HG03108 (cell line): Measurements from ENCODE around the gene C2CD3.
"Not testable (repeated sequence)": the region's sequence is repeated elsewhere in the genome, so short reads cannot be mapped to it uniquely, and the experiment has no call there.

Experiments
- ATAC-seq: cut with Tn5 transposase; IDR thresholded peaks from one replicate; pipeline ENCODE4 v1.9.1; 2021; ENCODE audit warnings: moderate library complexity; ENCODE audit not compliant: unreplicated experiment

Gene C2CD3

DNA sequence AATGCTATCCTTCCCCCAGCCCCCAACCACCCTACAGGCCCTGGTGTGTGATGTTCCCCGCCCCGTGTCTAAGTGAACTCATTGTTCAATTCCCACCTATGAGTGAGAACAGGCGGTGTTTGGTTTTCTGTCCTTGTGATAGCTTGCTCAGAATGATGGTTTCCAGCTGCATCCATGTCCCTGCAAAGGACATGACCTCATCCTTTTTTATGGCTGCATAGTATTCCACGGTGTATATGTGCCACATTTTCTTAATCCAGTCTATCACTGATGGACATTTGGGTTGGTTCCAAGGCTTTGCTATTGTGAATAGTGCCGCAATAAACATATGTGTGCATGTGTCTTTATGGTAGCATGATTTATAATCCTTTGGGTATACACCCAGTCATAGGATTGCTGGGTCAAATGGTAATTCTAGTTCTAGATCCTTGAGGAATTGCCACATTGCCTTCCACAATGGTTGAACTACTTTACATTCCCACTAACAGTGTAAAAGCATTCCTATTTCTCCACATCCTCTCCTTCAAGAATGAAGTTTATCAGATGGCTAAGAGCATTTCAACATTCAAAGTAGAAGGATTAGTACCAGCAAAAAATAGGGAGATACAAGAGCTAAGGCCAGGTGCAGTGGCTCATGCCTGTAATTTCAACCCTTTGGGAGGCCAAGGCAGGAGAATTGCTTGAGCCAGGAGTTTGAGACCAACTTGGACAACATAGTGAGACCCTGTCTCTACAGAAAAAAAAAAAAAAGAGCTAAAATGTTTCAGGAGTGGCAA is 50.4 kb downstream of the C2CD3 start:
- ATAC-seq: not testable (repeated sequence)

DNA sequence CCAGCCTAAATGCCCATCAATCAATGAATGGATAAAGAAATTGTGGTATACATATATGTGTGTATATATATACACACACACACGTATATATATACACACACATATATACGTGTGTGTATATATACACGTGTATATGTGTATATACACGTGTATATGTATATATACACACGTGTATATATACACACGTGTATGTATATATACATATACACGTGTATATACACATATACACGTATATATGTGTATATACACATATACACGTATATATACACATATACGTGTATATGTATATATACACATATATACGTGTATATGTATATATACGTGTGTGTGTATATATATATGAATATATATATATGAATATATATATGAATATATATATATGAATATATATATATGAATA is 54.1 kb downstream of the C2CD3 start:
- ATAC-seq: no peak

DNA sequence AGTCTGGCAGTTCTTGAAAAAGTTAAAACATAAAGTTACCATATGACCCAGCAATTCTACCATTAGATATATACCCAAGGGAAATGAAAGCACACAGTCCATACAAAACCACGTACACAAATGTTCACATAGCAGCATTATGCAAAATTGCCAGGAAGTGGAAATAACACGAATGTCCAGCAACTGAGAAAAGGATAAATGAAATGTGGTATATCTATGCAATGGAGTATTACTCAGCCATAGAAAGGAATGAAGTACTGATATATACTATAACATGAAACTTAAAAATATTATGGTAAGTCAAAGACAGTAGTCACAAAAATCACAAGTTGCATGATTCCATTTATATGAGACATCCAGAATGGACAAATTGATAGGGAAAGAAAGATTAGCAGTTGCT is 57.9 kb downstream of the C2CD3 start:
- no peak for ATAC-seq

DNA sequence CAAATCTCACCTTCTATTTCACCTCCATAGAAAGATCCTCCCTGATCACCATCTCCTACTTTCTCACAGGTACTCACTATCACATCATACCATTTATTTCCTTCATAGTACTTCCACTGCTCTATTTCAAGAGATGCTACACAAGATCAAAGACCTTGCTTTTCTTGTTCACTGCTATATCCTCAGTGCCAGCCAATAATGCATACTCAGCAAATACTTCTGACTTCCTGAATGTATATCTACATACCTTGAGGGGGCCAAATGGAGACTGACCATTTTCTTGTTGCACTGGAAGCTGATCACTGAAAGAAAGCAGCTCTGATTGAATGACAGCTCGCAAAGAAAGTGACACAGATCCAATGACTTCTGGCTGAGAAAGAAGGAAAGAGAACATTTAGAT is 64.7 kb downstream of the C2CD3 start:
- no peak for ATAC-seq

DNA sequence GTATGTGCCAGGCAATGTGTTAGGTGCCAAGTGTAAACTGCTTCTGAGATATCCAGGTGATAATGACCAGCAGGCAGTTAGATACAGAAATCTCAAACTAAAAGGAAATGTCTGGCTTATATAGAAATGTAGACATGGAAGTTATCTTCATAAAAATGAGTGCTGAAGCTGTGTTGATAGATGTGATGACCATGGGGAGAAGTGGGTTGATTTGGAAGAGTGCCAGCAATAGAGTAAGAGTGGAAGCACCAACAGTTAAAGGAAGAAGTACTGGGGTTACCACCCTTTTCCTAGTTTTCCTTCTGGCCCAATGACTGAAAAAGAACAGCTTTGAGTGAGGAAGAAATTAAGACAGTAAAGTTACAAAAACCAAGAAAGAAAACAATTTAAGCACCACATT is 68.5 kb downstream of the C2CD3 start:
- no peak for ATAC-seq

DNA sequence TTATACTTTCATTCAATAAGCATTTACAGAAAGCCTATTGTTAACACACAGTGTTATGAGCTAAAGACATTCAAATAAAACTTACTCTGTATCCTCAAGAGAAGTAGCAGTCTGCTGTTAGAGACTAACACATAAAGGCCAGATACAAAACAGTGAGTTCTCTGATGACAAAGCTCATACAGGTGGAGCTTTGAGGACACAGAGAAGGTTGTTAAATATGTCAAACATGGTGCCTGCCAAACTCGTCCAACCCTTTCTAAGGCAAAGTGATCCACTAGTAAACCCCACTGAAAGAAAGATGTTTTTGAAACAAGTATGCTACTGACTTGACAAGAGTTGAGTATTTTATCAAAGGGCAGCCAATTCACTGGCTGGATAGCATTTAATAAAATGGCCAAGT is 70.1 kb downstream of the C2CD3 start:
- no peak for ATAC-seq

DNA sequence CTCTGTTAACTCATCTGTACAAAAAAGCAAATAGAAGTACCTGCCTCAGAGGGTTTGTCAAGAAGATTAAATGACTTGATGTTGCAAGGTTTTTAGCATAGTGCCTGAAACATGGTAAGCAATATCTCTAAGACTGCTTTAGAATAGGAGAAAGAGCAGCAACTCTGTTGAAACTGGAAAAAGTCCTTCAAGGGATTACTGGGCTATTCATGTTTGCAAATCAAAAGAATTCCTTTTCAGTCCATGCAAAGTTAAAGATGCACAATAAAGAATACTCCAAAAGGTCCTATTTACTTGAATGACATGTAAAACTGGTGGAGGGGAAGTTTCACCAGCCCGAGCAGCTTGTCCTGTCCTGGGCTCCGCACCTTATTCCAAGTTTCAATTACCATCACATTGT is 70.6 kb downstream of the C2CD3 start:
- no peak for ATAC-seq

DNA sequence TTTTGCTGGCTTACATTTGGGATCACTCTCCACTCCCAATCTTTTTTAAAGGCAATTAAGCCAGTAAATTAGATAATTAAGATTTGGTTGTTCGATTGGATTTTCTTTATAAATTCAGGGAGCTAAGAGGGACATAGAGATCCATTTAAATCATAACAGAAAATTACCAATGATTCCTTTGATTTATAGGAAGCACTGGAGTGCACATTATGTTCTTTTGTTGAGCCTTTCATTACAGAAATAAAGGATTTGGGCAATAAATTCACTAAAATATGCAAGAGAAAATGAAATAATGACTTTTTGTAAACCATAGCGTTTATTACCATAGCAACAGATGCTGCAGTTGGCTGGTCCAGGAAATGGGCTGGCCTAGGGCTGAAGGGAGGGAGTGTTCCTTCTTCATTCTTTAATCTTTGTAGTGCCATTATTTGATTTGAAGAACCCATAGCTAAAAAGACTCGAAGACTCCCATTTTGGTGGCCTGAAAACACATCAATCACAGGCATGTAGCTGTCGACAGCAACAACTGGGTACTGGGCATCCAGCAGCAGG is 73.0 kb downstream of the C2CD3 start:
- ATAC-seq: no peak

DNA sequence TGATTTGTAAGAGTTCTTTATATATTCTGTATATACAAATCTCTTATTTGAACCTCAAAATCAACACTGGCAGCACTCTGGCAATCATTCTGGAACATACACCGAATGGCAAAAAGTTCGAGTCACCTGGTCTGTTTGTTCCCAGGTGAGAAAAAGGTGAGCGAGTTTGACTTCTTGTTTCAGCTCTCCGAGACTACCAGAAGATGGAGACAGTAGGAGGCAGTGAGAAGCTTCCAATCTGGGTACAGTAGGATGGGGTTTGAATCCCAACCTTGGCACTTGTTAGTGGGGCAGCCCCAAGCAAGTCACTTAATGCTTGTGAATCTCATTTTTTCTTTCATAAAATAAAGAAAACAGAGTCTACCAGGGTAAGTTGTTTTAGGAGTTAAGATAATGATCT is 76.4 kb downstream of the C2CD3 start:
- no peak for ATAC-seq

DNA sequence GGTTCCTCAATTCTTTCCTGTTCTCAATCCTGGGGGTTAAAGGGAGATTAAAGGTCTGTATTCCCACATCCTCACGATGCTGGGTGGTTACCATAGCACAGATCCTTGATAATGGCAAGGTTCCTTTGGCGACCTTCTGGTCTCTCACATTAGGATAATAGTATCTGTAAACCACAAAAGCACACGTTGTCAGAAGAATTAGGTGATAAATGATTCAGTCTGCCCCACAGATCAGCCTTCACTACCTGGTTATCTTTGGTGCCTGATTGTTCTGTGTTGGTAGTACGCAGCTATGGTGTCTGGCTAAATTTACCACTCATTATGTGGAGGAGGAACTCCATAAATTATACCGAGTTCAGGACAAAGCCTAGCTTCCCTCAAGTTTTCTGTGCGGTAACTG is 78.4 kb downstream of the C2CD3 start:
- no peak for ATAC-seq

DNA sequence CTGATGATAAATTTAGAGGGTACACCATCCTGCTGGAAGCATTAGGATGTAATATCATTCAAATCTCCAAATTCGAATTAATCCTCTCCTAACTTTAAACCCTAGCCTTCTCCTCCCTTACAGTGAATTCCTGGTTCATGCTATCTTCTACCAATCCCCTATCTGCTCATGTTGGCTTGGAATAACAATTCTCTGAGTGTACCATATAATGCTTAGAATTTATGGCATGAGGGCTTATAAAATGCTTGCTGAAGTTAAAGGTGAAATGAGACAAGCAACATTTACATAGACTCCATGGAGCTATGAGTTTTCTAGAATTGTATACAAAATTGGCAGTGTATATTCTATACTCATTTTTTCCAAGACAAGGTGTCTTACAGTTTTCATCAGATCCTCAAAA is 79.3 kb downstream of the C2CD3 start:
- ATAC-seq: no peak

DNA sequence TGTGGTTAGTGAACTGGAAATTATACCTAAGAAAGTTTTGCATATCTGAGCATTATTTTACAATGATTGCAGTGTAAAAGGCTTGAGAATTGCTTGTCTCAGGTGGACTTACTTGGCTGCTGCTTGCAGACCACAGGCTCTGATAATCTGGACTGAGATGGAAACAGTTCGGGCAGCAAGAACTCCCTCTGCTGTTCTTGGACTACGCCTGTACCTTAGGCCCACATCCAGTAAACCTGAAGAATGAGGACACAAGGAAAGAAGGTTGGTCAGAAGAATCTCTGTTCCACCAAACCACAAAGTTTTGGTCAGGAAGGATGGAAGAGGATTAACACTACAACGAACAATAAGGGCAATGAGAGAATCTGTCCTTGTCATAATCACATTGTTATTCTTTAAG is 80.1 kb downstream of the C2CD3 start:
- ATAC-seq: no peak

DNA sequence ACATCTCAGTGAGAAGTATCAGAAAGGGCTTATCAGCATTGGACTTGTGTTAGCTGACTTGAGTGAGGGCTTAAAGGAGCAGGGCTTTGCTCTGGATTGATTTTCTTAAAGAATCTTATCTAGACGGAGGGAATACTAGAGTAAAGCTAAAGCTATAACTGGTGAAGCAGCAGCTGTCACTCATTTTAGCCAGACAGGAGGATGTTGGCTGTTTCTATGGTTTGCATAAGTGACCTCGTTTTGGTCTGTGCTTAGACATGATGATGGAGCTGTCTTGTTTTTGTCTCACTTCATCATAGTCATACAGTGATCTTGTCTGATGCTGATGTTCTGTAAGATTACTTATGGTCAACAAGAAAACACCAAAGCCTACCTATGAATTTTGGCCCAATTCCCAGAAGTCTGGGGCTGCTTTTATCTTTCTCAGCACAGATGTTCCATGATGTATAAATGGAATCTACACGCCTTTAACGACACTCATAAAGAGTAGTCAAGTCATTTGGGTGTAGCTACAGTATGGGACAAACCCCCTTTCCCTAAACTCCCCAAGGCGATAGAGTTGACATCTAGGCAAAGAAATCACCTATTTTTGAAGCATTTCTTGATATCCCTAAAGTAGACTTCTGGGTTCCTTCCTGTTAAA is 84.4 kb downstream of the C2CD3 start:
- no peak for ATAC-seq

DNA sequence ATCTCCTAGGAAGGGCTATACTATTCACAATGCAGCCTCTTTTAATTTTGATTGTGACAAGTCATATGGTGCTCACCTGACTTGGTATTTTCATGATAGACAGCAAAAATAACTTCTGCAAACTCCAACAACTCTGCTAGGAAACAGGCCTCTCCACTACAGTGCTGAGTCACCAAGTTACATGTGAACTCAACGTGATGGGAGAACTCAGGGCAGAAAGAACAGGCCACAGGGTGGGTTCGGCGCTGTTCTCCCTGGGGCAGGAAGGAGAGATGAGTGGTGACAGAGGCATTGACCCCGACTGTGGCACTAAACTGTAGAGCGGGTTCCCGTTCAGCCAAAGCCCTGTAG is 85.3 kb downstream of the C2CD3 start:
- no peak for ATAC-seq

DNA sequence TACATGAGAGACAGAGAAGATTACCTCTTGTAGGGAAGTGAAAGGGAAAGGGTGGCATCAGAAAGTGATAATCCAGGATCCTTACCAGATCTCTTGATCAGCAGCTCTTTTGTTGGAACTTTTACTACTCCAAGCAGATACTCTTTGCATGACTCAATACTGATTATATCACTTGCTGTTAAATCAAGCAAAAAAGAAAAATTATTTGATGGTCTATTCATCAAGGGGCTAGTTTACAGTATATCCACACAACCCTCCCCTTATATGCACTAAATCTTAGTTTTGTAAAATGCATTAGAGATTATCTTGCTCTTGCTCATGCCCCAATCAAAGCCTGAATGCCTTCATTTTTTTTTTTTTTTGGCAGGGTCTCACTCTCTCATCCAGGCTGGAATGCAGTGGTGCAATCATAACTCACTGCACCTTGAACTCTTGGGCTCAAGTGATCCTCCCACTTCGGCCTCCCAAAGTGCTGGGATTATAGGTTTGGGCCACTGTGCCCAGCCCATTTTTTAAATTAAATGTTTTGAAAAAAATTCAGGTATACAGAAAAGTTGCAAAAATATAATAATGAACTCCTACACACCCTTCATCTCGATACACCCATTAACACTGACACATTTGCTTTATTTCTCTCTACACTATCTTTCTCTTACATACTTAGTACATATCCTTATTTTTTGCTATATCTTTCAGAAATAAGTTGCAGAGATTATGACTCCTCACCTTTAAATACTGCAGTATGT is 85.8 kb downstream of the C2CD3 start:
- no peak for ATAC-seq

DNA sequence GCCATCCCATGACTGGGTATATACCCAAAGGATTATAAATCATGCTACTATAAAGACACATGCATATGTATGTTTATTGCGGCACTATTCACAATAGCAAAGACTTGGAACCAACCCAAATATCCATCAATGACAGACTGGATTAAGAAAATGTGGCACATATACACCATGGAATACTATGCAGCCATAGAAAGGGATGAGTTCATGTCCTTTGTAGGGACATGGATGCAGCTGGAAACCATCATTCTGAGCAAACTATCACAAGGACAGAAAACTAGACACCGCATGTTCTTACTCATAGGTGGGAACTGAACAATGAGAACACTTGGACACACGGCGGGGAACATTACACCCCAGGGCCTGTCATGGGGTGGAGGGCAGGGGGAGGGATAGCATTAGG is 86.9 kb downstream of the C2CD3 start:
- not testable (repeated sequence) for ATAC-seq

DNA sequence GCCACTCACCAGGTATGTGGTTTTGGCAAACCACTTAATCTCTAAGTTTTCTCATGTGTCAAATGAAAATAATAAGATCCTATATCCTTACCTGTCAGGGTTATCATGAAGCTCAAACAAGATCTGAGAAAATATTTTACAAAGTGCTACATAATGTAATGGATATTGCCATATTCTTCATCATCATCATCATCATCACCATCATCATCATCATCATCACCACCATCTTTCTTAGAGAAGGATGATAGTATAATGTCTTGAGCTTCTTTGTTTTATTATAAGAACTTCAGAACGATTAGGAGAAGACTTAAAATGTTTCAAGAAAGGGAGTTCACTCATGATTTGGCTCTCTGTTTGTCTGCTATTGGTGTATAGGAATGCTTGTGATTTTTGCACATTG is 89.4 kb downstream of the C2CD3 start:
- no peak for ATAC-seq

DNA sequence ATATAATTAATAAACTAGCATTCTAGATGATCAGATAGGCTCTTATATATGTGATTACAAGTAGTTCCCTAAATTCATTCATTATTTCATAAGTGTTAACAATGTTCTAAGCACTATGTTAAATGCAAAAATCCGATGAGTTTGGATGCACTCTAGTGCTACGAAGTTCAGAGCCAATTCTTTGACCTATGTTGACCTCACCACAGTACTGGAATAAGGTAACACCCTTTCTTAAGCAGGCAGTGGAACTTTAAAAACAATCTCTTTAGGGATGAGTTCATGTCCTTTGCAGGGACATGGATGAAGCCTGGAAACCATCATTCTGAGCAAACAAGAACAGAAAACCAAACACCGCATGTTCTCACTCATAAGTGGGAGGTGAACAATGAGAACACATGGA is 93.6 kb downstream of the C2CD3 start:
- no peak for ATAC-seq

DNA sequence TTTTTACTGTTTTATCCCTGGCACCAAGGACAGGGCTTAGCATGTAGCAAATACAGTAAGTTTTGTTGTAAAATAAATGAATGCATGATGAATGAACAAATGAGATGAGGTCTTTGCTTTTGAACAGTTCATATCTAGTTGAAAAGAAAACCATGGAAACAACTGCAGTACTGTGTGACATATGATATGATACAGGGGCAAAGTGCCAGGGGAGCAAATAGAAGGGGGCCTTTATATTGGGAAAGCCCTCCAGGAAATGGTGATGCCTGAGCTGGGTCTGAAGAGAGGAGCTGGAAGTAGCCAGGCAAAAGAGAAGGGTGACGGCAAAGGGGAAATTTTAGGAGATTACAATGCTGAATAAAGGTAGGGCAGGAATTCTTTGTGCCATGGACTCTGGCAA is 98.1 kb downstream of the C2CD3 start:
- ATAC-seq: no peak

DNA sequence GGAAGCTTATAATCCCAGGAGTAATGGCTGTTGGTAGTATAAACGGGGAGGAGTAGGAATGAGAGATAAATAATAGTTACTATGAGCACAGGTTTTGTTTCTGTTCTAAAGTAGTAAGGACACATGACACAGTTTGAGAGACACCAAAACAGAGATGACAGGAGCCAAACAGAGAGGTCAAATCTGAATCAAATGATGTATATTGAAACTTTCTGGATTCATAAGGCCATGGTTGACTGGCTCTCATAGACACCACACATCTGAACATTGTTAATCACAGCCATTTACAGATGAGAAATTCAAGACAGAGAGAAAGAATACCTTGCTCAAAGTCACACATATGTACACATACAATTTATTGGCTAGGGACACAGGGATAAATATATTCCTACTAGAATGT is 98.5 kb downstream of the C2CD3 start:
- no peak for ATAC-seq

DNA sequence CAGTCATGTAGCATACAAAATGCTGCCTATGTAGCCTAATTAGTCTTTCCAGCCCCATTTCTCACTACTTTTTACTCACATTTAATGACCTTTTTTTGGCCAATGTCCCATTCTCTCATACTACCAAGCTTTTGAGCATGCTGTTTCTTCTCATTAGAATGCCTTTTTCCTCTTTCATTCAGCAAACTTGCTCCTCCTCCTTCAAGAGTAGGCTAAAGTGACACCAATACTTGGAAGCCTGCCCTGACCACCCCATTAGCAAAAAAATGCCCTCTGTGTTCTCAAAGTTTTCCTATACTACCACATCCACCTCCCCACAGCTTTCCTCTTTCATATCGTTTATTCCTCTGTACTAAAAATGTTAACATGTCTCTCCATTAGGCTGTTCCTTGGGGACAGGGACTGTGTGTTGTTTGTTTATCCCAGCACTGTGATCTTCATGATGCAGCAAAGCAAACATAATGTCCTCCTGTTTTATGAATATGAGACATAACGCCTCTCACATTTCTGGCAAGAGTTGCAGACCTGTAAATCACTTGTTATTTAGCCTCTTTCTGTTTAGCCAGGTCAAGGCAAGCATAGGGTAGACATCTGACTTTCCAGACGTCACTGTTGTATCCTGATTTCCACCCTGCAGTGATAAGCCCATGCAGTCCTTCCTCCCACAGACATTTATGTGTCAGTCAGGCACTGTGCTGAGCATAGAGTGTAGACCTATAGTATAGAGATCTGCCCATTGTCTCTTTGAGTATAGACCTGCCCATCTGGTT is 99.9 kb downstream of the C2CD3 start:
- ATAC-seq: no peak
